K562 (cell line): Measurements from ENCODE around the gene GRIA3. TPM values are rescaled to one million over a fixed set of nuclear protein-coding genes. Genes with fewer than 3 reads are reported as not detected.

Source experiments
- ATAC-seq: fragments of 200-7000 bp; cut with Tn5 transposase; 3 replicates; pipeline ENCODE4 v1.9.1; 2020; ENCODE audit warnings: moderate library complexity
- BruUV-seq: library from RNA; stranded (reverse); fragments of 400-500 nt; replicated peaks from 2 replicates; lab custom pipeline; 2021; lab: Mats Ljungman, UMichigan
- CTCF ChIA-PET: fragments of 300-600 bp; formaldehyde crosslinking; extraction: SDS; loops from one replicate; lab custom pipeline; 2021; ENCODE audit warnings: low intra/inter-chr PET ratio; lab: Yijun Ruan, JAX
- POLR2A ChIA-PET: fragments of 300-600, 350-650 bp; sonication (Branson Sonifier 250); formaldehyde crosslinking; extraction: SDS; loops from one replicate; lab custom pipeline; 2021; ENCODE audit warnings: antibody characterized with exemption, inconsistent platforms; lab: Yijun Ruan, JAX
- DNase-seq, 4 experiments: peaks; one replicate each; pipeline versions ENCODE4 v3.0.0 to v3.0.0-alpha.2; 2011 to 2018; ENCODE audit warnings: low spot score in 3 of 4, mixed read lengths in 3 of 4; ENCODE audit errors: extremely low read depth in 1 of 4
- FAIRE-seq: peaks from 2 replicates; lab custom pipeline; 2011; peaks lifted over from hg19 to GRCh38; lab: Jason Lieb, UNC
- H2AFZ ChIP-seq: 2 replicates; pipeline ENCODE4 v1.6.0; 2011; ENCODE audit warnings: low read depth, low read length, control low read depth, inconsistent platforms
- H3K27ac ChIP-seq: fragments of 200-600 bp; 3 replicates; pipeline ENCODE4 v1.8.0; 2011; ENCODE audit warnings: low read depth, mild to moderate bottlenecking, control low read depth, inconsistent platforms, low read length, moderate library complexity, mixed read lengths; ENCODE audit errors: extremely low read depth
- H3K27me3 ChIP-seq, 2 experiments: fragments of 300-600 bp in 1 of 2; 2 replicates in 1 of 2; 3 replicates in 1 of 2; pipeline versions ENCODE4 v1.6.0 to v1.8.0; 2011; ENCODE audit warnings: inconsistent platforms in 2 of 2, low read length in 2 of 2, mild to moderate bottlenecking in 1 of 2, mixed read lengths in 1 of 2, moderate library complexity in 1 of 2; ENCODE audit not compliant: control insufficient read depth in 2 of 2, insufficient read depth in 2 of 2
- H3K36me3 ChIP-seq: fragments of 300-600 bp; 3 replicates; pipeline ENCODE4 v1.8.0; 2011; ENCODE audit warnings: mild to moderate bottlenecking, low read length, inconsistent platforms; ENCODE audit not compliant: control insufficient read depth, insufficient read depth
- H3K4me1 ChIP-seq, 2 experiments: fragments of 200-600 bp in 1 of 2; replicated peaks in 1 of 2; 2 replicates in 1 of 2; 3 replicates in 1 of 2; pipeline versions ENCODE4 v1.5.1 to v1.8.0; 2011; ENCODE audit warnings: inconsistent platforms in 2 of 2, low read length in 2 of 2, mild to moderate bottlenecking in 1 of 2, mixed read lengths in 1 of 2, moderate library complexity in 1 of 2; ENCODE audit not compliant: control insufficient read depth in 2 of 2, insufficient read depth in 2 of 2
- H3K4me2 ChIP-seq: 2 replicates; pipeline ENCODE4 v1.6.1; 2011; ENCODE audit warnings: low read length, control low read depth, inconsistent platforms, mixed read lengths; ENCODE audit not compliant: insufficient read depth
- H3K4me3 ChIP-seq: fragments of 200-600 bp; sonication (generic), shearing (Covaris generic); 2 replicates; pipeline ENCODE4 v1.5.1; 2016; ENCODE audit warnings: control low read depth, inconsistent platforms
- H3K79me2 ChIP-seq: fragments of 200-600 bp; 3 replicates; pipeline ENCODE4 v1.8.0; 2011; ENCODE audit warnings: low read length, inconsistent platforms; ENCODE audit not compliant: control insufficient read depth, insufficient read depth
- H3K9ac ChIP-seq, 2 experiments: 2 replicates each; pipeline versions ENCODE4 v1.6.0 to v1.6.1; 2011; ENCODE audit warnings: low read depth in 2 of 2, low read length in 2 of 2, control low read depth in 1 of 2, inconsistent platforms in 1 of 2, mild to moderate bottlenecking in 1 of 2, mixed read lengths in 1 of 2; ENCODE audit not compliant: insufficient read depth in 1 of 2
- H3K9me1 ChIP-seq: one replicate; pipeline ENCODE4 v1.6.0; 2011; ENCODE audit warnings: inconsistent platforms, mild to moderate bottlenecking, low read length, moderate library complexity; ENCODE audit not compliant: control insufficient read depth, insufficient read depth
- H3K9me3 ChIP-seq: replicated peaks from 2 replicates; pipeline ENCODE4 v1.5.1; 2011; ENCODE audit warnings: low read depth, low read length, inconsistent platforms; ENCODE audit not compliant: control insufficient read depth, insufficient read depth
- H4K20me1 ChIP-seq: replicated peaks from 2 replicates; pipeline ENCODE4 v1.6.1; 2011; ENCODE audit warnings: low read length, inconsistent platforms, mixed read lengths; ENCODE audit not compliant: control insufficient read depth, insufficient read depth
- FOXJ2 ChIP-seq: fragments of 200-800 bp; sonication (Bioruptor generic); IDR thresholded peaks from 2 replicates; pipeline ENCODE4 v1.6.1; 2016; ENCODE audit warnings: missing genetic modification characterization, missing compliant biosample characterization
- TCF7L2 ChIP-seq: fragments of 150-350 bp; IDR thresholded peaks from 2 replicates; pipeline ENCODE4 v1.6.1; 2016; ENCODE audit warnings: low read depth, mild to moderate bottlenecking, low read length, moderate library complexity
- ZFX ChIP-seq: sonication (generic); formaldehyde crosslinking; IDR thresholded peaks from 2 replicates; pipeline ENCODE4 v1.8.0; 2022; ENCODE audit warnings: mild to moderate bottlenecking, missing genetic modification reagents, moderate library complexity
- ZNF282 ChIP-seq: sonication (generic); formaldehyde crosslinking; IDR thresholded peaks from 2 replicates; pipeline ENCODE4 v1.8.1; 2023; ENCODE audit warnings: missing genetic modification reagents
- WGBS: fragments of 100-300 bp; shearing (Covaris generic); methylation state at CpG from one replicate; pipeline ENCODE4 v1.1.6; 2016; ENCODE audit warnings: low coverage, mixed read lengths; ENCODE audit not compliant: insufficient coverage; ENCODE audit errors: missing lambda C conversion rate; 5-methylcytosine and 5-hydroxymethylcytosine counted together
- in situ Hi-C: fragments of 300-500 bp; cut with MboI; formaldehyde crosslinking; loops from 4 replicates; pipeline ENCODE4 v1.15.0; 2018; ENCODE audit warnings: inconsistent platforms, mixed read lengths
- intact Hi-C: fragments of 100-400 bp; cut with micrococcal nuclease; formaldehyde crosslinking; loops from 2 replicates; pipeline ENCODE4 v1.14.2; 2022
- polyA plus RNA-seq, 8 experiments: library from polyadenylated mRNA; depleted of rRNA in 4 of 8; stranded (reverse) in 5 of 8; unstranded in 3 of 8; fragments of >200 nt; fragmentation: Nextera tagmentation in 2 of 8; fragmentation: Illumina TruSeq in 1 of 8; extraction: Ambion mirVana in 2 of 8; extraction: Trizol in 1 of 8; gene quantifications; 2 replicates each; pipeline versions ENCODE4 v1.2.1 to v1.2.3, GENCODE V29; 2011 to 2014; ENCODE audit warnings: inconsistent platforms in 1 of 8, missing spikeins in 1 of 8
- total RNA-seq, 7 experiments: library from RNA; depleted of rRNA in 6 of 7; stranded (reverse); fragments of >200 nt in 6 of 7; fragmentation: Illumina TruSeq in 2 of 7; extraction: Trizol in 2 of 7; gene quantifications; 2 replicates each; pipeline versions ENCODE4 v1.2.1 to v1.2.3, GENCODE V29; 2011 to 2021; ENCODE audit warnings: low replicate concordance in 1 of 7
- TF ChIP-seq, protein P1 (sequence below): IDR thresholded peaks from 2 replicates; pipeline ENCODE4 v1.6.1; 2011; ENCODE audit warnings: borderline replicate concordance, low read depth, mild to moderate bottlenecking, moderate library complexity, low read length; ENCODE audit not compliant: insufficient read depth, poor library complexity, severe bottlenecking
- TF ChIP-seq, protein P2 (sequence below): fragments of 450-650 bp; formaldehyde crosslinking; IDR thresholded peaks from 2 replicates; pipeline ENCODE4 v1.4.0; 2020; ENCODE audit warnings: mild to moderate bottlenecking, mixed read lengths

The GRIA3 gene
- total and polyA plus RNA-seq, 9 of the 15 experiments (the other 6 are each of a cell fraction or from before 2014, with no cell fraction given) = 0.10 TPM; not detected in 8

DNA sequence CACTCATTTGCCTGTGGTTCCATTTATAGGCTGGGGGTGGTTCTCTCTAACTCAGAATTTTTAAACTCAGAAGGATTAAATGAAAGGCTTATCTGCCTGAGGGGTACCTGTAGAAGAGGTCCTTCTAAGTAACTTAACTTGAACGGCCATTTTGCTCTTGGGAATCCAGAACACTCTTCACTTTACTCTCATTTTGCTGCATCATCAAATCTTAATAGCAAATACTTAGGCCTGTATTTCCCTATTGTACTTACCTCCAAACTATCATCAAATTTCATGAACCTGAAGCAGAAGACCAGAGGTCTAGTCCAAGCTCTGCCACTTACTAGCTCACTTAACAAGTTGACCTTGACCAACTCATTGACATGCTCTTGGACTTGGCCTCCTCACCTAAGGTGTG is 70.4 kb downstream of the GRIA3 start (continued):
- no peak for TF ChIP-seq FOXJ2
- TF ChIP-seq TCF7L2 = no peak
- TF ChIP-seq ZNF282 = no peak
- no peak for TF ChIP-seq ZFX (CRISPR knock-in tag)

DNA sequence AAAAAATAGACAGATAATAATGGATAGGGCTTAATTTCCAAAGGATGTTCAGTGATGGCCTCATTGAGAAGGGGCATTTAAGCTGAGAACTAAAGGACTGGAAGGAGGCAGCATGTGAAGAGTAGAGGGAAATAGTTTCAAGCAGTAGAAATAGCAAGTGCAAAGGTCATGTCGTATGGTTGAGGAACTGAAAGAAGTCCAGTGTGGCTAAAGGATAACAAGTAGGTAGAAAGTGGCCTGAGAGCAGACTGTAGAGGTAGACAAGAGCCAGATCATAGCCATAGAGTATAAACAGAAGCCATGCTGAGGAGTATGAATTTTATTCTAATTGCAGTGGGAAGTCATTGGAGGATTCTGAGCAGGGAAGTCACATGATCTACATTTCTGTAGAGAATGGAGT is 72.3 kb downstream of the GRIA3 start:
- no peak overlapping the region for H2AFZ ChIP-seq
- no peaks in the 10 kb centered on the region for H3K27me3 ChIP-seq
- TF ChIP-seq, protein P1, sequence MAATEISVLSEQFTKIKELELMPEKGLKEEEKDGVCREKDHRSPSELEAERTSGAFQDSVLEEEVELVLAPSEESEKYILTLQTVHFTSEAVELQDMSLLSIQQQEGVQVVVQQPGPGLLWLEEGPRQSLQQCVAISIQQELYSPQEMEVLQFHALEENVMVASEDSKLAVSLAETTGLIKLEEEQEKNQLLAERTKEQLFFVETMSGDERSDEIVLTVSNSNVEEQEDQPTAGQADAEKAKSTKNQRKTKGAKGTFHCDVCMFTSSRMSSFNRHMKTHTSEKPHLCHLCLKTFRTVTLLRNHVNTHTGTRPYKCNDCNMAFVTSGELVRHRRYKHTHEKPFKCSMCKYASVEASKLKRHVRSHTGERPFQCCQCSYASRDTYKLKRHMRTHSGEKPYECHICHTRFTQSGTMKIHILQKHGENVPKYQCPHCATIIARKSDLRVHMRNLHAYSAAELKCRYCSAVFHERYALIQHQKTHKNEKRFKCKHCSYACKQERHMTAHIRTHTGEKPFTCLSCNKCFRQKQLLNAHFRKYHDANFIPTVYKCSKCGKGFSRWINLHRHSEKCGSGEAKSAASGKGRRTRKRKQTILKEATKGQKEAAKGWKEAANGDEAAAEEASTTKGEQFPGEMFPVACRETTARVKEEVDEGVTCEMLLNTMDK = no peak
- TF ChIP-seq, protein P2, sequence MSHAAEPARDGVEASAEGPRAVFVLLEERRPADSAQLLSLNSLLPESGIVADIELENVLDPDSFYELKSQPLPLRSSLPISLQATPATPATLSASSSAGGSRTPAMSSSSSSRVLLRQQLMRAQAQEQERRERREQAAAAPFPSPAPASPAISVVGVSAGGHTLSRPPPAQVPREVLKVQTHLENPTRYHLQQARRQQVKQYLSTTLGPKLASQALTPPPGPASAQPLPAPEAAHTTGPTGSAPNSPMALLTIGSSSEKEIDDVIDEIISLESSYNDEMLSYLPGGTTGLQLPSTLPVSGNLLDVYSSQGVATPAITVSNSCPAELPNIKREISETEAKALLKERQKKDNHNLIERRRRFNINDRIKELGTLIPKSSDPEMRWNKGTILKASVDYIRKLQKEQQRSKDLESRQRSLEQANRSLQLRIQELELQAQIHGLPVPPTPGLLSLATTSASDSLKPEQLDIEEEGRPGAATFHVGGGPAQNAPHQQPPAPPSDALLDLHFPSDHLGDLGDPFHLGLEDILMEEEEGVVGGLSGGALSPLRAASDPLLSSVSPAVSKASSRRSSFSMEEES (CRISPR knock-in tag) = peak; percentile 30
- H3K4me1 ChIP-seq = no peaks in the 10 kb centered on the region
- H3K9me1 ChIP-seq = no peaks in the 10 kb centered on the region
- no peak overlapping the region for H3K9ac ChIP-seq
- in situ Hi-C loops (no loop called here), intact Hi-C loops (no loop called here)
- CTCF ChIA-PET = no interaction called here
- no peaks in the 10 kb centered on the region for H3K79me2 ChIP-seq
- no peaks in the 10 kb centered on the region for H3K9me3 ChIP-seq
- no peak for ATAC-seq
- H3K4me3 ChIP-seq = no peak overlapping the region
- H3K4me2 ChIP-seq = no peak overlapping the region
- POLR2A ChIA-PET = no interaction called here
- H3K36me3 ChIP-seq = no peaks in the 10 kb centered on the region
- no peak overlapping the region for H3K27ac ChIP-seq
- FAIRE-seq = no peak
- no TSS peak for BruUV-seq
- H4K20me1 ChIP-seq = no peaks in the 10 kb centered on the region
- no peak for DNase-seq
- 0% methylated on average over 1 of the region's 1 CpG for WGBS
